Activated effector memory CD4-positive, alpha-beta T cell treated with anti-CD3 and anti-CD28 coated beads, Interleukin-2, amount 50 U/mL, for 16 hours (primary cell): ENCODE results near the gene GAL.

ENCODE experiments used
- DNase-seq: peaks from one replicate; pipeline ENCODE4 v3.0.0-alpha.2; 2020

GAL gene

DNA sequence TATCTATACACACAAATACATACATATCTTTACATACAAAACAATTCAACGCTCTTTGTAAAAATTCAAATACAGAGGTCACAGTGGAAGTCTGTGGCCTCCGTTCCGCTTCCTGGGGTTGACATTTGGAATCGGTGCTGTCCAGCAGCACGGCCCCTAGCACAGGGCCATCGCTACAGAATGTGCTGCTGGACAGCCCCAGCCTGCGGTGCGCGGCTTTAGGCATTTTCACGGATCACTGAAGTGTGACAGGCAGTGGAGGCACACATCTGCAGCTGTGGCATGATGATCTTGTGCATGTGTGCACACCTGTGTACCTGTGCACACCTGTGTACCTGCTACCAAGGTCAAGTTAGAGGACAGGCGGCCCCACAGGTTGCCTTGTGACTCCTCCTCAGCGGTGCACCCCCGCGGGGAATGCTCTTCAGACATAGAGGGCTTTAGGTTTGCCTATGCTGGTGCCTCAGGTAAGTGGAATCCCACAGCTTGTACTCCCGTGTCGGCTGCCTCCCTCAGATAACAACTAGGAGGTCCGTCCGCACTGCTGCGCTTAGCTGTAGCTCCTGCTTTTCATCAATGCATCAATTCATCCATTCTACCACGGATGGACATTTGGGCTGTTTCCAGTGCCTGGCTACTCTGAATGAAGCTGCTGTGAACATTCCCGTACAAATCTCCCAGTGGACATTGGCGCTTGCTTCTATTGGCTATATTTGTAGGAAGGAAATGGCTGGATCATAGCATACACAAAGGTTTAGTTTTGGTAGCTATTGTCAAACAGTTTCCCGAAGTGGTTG, 29.9 kb downstream of the GAL start:
- DNase-seq: no peak

DNA sequence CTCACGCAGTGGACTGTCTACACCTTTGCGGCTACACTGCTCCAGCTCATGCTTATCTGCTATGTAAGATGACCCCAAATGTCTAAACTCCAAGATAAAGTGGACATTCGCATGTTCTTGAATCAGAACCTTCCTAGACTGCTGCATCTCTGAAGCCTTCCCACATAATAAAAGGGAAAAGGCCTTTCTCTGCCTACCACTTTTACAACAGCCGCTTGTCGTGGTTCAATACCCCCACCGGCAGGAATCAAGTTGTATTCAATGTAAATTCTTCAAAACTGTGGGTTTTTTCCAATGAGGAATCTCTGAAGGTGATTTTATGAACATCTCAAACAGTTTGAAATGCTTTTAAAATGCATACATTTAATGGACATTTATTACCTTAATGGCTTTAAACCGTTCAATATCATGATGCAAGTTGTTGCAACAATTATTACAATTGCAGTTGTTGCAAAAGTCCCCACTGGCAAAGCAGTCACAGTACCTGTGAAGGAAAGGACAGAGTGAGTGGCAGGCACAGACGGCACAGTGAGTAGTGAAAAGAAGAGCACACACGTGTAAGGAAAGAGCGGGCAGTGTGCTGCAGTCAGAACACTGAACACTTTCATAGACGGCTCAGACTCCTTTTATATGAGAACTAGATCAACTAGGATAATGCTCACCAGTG, 31.2 kb downstream of the GAL start:
- DNase-seq: no peak

DNA sequence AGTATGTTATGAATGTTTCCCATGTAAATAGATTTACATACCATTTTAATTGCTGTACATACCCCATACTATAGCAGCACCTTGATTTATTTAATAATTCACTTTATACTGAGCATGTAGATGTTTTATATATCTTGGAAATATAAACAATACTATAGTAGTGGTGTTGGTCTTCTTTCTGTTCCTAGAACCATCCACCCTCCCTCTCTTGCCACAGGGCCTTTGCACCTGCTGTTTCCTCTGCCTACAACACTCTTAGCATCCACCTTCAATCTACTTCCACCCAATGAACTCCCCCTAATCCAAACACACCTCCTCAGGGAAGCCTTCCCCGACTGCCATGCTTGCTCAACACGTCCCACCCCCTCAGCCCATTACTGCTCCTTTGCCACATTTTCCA, 36.7 kb downstream of the GAL start:
- no peak for DNase-seq

DNA sequence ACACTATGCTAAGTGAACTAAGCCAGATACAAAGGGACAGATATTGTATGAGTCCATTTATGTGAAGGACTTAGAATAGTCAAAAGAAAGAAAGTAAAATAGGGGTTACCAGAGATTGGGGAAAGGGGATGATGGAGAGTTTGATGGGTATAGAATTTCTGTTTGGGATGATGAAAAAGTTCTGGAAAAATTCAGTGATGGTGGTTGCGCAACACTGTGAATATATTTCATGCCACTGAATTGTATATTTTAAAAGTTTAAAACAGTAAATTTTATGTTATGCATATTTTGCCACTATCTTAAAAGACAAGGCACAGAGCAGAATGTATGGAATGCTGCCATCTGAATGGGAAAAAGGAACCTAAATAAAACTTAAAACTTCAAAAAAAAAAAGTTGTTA, 37.8 kb downstream of the GAL start:
- no peak for DNase-seq

DNA sequence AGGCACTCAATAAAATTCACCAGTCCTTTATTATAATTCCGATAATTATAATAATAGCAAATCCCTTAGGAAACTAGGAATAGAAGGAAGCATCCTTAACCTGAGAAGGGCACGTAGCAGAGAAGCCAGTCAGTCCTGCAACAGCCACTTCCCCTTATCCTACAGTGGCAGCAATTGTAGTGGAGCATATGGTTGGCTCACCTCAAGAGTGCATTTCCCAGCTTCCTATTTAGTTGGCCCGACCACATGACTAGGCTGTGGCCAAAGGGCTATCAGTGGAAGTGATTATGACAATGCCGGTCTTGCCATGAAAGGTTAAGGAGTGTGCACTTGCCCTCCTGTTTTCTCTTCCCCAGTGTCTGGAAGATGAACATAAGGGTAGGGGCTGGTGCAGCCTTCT, 39.9 kb downstream of the GAL start:
- DNase-seq: no peak

DNA sequence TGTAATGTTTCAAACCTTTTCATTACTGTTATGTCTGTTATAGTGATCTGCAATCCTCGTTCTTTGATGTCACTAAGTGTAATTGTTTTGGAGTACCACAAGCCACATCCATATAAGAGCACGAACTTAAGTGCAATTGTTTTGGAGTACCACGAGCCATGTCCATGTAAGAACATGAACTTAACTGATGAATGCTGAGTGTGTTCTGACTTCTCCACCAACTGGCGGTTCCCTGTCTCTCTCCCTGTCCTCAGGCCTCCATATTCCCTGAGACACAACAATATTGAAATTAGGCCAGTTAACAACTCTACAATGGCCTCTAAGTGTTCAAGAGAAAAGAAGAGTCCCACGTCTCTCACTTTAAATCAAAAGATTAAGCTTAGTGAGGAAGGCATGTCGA, 43.4 kb downstream of the GAL start:
- DNase-seq: no peak

DNA sequence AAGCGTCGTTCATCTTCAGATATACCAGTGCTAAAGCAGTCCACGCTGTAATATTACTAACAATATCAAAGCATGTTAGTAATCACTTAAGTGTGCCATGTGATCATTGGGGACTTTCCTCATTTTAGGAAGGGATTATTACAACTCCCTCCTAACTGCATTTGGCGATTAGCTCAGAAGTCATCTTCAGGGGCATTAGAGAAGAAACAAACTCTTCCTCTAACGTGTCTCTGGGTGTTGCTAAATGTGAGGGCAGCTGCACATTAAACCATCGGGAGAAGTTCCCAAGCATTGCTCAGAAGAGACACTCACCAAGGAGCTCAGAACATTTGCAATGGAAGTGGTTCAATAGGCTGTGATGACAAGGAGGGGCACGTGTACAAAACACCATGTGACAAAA, 49.8 kb downstream of the GAL start:
- no peak for DNase-seq

DNA sequence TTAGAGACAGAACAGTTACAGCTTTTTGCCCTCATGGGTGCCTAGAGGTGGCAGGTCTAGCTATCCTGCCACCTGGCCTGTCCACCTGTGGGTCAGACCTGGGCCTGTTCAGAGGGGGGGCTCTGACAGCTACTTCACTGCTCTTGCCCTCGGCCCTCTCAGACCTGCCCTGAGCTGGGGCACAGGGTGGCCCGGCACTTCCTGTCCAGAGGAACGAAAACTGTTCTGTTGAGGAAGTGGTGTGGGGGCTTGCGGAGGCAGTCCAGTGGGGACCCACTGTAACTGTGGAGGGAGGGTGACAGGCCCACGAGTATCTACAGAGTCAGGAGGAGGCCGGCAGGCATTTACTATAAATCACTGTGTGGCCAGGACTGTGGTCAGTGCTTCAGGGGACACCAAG, 50.8 kb downstream of the GAL start:
- no peak for DNase-seq

DNA sequence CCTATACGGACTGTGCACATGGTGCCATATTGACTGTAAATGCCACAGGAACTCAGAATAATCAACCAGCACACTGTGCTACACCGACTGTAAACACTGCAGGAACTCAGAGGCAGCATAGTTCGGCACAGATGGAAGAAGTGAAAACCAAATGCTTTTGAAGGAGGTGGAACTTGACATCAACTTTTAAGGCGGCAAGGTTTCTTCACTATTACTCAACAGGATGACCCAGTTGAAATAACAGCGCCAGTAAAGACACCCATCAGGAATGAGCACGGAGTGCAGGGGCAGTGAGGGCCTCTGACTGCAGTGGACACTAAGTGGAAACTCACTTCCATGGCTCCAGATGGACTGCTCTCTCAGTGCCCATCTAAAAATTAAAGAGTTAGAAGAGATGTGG, 51.3 kb downstream of the GAL start:
- DNase-seq: no peak
